NCI-H446 treated with DMSO at 0.1 percent for 48 hours (cell line): ENCODE measurements around the gene DEGS2.
"Not testable (repeated sequence)": the region's sequence is repeated elsewhere in the genome, so short reads cannot be mapped to it uniquely, and the experiment has no call there.

Experiments used
- DNase-seq: peaks from one replicate; lab custom pipeline; 2025; lab: John Stamatoyannopoulos, UW

The DEGS2 gene

DNA sequence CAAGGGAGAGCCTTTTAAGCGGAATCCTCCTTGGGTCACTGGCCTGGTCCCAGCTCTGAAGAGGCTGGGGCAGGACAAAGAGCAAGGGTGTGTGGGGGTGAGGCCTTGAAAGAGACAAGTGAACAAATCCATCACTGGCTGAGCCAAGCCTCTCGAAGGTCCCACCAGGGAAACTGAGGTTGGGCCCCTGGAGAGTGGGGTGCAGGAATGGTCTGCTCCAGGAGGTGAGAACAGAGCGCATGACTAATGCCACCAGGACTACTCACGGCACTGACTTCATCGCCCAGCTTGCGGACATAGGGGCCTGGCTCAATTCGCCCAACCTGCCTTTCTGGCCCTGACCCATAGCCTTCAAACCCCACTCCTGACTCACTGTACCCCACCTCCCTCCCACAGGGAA is 19.2 kb upstream of the DEGS2 start:
- DNase-seq: no peak

DNA sequence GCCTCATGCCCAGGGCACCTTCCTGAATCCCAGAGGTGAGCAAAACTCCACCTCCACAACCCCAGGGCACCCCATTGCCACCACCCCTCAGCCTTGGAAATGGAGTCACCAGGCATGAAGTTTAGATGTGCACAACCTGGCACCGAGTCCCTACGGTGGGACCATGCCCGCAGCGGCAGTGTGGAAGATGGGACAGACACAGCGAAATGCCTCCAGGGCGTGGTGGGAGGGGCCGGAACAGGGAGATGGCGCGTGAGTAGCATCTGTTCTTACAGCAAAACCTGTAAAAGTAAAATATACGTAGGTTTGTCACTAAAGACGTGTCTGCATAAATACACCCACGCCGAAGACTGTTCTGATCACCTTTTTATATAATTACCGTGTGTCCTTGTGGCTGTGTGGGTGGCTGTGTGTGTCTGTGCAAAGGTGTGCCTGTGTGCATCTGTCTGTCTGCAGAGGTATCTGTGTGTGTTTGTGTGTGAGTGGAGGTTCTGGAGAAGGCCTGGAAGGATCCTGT is 17.4 kb upstream of the DEGS2 start:
- no peak for DNase-seq

DNA sequence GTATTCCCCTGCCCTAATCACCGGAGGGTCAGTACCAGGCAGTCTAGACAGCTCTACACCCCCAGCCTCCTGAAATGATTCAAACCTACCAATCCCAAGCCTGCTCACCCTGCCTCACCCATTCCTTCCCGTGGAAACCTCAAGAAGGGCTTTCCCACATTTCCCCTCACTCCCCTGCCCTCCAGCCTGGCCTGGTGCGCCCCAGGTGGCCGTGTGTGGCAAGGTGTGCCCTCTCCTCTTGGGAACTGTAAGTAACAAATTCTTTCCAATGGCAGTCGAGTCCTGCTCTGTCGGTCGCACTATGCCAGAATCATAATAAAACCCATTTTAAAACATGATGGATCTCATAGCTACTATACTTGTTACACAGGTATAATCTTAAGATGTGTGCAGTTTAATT is 13.9 kb upstream of the DEGS2 start:
- DNase-seq: no peak

DNA sequence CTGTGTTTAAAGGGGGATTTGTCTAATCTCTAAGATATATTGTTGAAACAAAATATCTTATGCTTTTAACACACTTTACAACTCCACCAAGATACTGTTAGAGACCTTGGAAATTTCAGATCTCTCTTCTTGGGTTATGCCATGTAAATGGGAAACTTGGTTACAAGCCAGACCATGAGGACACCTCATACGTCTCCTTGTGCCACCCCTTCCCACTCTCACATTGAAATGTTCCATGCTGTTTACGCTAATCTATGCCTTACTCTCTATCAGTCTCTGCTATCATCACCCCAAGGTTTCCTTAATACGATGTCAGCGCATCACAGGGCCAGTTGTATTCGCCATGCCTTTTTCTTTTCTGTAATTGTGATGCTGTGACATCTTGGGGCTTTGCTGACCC is 13.4 kb upstream of the DEGS2 start:
- DNase-seq: no peak

DNA sequence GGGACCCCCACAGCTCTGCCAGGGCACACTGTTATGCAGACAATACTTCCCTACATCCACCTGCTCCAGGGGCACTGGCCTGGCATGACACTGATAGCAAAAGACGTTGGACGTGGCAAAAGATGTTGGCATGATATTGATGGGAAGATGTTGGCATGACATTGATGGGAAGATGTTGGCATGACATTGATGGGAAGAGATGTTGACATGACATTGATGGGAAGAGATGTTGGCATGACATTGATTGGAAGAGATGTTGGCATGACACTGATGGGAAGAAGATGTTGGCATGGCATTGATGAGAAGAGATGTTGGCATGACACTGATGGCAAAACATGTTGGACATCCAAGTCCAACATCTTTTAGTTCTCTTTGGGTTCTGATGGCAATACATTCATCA is 11.4 kb upstream of the DEGS2 start:
- DNase-seq: no peak

DNA sequence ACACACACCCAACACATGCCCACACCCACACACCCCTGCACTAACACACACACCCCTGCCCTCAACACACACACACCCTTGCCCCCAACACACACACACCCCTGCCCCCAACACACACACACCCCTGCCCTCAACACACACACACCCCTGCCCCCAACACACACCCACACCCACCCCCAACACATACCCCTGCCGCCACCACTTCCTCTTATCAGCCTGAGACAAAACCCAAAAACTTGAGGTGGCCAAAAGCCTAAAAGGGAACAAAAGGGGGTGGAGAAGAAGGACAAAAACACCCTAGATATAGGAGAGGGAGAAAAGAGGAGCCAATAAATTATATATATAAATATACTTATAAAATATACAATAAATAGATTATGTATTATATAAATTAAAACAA is 9.1 kb upstream of the DEGS2 start:
- DNase-seq: no peak

DNA sequence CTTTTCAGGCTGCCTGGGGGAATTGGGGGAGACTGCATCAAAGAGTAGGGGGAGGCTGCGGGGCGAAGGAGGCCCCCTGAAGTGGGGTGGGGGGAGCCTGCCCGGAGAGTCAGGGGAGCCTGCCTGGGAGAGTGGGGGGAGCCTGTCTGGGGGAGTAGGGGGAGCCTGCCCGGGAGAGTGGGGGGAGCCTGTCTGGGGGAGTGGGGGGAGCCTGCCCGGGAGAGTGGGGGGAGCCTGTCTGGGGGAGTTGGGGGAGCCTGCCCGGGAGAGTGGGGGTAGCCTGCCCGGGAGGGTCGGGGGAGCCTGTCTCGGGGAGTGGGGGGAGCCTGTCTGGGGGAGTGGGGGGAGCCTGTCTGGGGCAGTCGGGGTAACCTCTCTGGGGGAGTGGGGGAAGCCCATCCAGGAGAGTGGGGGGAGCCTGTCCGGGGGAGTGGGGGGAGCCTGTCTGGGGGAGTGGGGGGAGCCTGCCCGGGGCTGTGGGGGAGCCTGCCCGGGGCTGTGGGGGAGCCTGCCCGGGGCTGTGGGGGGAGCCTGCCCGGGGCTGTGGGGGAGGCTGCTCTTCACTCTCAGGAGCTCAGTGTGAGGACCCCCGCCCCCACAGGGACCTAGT is 6.5 kb upstream of the DEGS2 start:
- no peak for DNase-seq

DNA sequence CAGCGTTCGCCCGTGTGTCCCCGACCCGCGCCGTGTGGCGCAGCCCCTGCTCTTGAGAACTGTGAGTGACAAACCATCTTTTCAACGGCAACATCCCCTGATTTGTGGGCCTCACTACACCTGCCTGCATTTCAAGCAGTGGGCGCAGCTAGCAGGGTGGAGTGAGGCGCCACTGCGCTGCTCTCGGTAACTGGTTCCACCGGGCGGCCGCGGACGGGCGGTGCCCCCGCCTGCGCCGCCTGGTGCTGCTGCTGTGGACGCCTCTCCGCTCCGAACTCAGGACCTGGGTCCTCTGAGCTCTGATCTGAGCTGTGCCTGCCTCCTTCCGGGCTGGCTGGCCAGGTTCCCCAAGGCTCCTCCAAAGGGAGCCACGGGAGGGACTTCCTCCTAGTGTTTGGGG is 5.9 kb upstream of the DEGS2 start:
- DNase-seq: no peak

DNA sequence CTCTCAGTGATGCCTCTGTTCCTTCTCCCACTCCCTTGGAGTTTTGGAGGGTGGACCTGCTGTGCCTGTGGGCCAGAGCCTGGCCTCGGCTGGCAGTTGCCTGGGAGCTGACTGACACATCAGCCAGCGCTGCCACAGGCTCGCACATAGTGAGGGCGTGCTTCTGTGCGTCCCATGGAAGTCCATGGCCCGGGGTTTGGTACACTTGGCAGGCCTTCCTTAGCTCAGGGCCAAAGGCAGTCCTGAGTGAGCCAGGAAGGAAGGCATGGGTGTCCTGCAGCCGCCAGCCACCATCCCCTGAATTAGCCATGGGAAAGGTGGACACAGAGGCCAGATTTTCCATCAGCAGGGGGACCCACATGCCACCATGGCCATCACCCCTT is 1.1 kb upstream of the DEGS2 start:
- no peak for DNase-seq

DNA sequence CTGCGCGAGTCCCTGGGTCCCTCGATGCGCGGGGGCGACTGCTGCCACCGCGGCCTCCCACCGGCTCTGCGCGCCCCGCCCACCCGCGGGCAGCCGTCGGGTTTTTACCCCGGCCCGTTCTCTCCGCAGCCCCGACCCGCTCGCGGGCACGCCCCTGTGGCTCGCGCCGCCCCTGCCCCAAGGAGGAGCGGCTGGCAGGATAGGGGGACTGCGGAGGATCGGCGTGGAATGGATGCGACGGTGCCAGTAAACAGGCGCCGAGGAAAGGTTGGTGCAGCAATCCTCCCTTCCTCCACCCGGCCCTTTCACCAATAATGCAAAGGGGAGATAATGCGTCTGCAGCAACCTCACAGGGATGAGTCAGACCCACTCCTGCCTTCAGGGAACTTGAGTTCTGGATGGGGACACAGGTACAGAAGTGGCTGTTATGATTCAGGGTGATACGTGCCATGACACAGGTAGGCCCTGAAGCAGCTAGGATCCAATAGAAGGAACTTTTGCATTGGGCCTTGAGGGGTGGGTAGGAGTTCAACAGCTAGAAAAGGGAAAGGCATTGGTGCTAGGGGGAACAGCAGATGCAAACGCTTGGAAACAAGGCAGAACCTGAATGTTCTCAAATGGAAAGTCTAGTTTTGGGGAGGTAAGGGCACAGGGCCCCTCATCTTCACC is 554 bp upstream of the DEGS2 start:
- no peak for DNase-seq

DNA sequence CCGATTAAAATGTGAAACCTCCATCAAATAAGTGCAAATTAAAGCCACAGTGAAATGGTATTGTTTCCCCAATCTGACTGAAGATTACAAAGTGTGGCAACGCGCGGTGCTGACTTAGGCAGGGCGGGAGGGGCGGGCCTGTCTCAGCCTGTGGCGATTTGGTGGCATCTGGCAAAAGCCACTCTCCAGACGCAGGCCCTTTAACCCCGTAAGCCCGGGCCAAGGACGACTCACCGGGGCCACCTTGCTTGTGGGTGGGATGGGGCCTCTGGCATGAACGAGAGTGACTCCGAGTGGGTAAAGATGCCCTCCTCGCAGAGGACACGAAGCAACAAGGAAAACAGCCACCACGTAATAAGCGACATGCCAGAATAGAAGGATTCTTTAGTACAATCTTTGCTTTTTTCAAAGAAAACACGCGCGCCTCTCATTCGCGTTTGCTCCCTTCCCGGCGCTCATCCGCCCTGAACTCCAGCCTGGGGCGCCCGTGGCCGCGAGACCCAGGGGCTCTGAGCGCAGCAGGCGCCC is 815 bp downstream of the DEGS2 start:
- DNase-seq: no peak

DNA sequence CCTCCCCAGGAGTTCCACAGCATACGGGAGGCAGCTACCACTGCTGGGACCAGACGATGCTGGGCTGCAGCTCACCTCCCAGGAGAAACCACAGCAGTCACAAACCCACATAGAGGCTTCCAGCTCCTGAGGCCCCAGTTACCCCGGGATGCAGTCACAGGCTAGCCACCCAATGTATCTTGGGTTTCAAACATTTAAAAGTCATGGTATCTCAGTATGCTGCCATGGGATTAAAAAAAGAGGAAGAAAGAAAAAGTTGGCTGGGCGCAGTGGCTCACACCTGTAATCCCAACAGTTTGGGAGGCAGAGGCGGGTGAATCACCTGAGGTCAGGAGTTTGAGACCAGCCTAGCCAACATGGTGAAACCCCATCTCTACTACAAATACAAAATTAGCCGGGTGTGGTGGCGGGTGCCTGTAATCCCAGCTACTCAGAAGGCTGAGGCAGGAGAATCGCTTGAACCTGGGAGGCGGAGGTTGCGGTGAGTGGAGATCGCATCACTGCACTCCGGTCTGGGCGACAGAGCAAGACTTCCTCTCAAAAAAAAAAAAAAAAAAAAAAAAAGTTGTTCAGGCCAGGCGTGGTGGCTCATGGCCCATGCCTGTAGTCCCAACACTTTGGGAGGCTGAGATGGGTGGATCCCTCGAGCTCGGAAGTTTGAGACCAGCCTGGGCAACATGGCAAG is 1.8 kb downstream of the DEGS2 start:
- DNase-seq: not testable (repeated sequence)

DNA sequence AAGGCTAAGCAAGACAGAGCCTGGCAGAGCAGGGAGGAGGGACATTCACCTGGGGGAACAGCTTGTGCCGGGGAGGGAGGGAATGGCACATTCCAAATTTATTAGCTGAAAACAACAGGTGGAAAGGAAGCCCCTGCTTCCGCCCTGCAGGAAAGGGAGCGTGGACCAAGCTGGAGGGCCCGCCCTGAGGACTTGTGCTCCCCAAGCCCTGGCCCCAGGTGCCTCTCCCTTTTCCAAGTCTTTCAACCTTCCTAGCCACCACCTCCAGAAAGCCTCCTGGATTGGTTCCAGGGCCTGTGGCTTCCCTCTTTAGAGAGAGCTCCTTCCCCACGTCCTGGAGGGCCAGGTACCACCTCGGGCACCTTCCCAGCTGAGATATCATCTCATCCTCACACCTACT is 2.7 kb downstream of the DEGS2 start:
- DNase-seq: no peak

DNA sequence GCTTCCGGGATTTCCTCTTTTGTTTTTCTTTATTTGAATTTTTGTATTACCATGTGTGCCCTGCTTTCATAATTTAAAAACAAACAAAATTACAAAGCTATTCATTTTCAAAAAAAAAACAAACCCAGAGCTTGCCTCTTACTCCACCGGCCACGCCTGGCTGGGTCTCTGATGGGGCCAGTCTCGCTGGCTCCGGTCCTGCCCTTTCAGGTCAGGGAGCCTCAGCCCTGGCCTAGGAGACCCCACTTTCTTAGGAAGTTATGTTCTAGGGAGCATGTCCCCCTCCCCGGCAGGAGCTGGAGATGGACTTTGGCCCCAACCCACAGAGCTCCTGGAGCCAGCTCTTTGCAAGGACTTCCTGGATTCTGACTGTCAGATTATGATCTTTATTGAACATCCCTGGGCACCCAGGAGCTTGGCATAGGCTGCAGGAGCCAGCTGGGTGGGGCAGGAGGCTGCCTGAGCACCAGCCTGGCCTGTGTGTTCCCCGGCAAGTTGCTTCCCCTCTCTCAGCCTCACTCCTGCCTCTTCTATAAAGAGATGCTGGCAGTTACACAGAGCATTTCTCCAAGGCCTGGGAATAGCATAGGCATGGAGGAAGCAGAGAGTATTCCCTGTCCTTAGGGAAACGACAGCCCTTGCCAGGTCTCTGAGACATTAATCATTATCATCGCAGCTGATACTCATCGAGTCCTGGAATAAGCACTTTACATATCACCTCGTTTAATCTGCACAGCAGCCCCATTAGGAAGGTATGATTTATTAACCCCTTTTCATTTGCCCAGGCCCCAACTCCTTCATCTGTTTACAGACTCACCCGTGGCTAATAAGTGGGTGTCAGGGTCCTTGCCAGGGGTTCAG is 3.5 kb downstream of the DEGS2 start:
- DNase-seq: peak; percentile 31

DNA sequence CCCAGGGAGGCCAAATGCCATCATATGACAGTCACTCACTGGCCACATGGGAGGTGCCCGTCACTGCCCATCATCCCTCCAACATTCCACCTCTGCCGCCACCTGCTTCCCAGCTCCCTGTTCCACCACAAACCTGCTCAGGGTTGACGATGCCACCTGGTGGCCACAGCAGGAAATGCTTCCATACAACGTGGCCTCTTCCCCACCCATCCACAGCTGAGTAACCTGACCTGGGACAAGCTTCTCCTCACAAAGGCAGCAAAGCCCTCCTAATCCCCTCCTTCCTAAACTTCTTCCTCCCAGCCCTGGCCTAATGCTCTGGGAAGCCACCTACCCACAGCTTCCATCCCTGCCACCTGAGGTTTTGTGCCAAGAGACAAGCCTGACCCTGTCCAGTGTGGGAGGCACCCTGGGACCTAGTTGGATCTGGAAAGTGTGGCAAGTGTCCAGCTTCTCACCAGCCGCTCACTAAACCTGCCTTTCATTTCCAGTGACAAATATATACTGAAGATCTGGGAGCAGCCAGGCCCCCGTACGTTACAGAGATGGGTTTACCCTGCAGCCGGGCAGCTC is 4.3 kb downstream of the DEGS2 start:
- no peak for DNase-seq

DNA sequence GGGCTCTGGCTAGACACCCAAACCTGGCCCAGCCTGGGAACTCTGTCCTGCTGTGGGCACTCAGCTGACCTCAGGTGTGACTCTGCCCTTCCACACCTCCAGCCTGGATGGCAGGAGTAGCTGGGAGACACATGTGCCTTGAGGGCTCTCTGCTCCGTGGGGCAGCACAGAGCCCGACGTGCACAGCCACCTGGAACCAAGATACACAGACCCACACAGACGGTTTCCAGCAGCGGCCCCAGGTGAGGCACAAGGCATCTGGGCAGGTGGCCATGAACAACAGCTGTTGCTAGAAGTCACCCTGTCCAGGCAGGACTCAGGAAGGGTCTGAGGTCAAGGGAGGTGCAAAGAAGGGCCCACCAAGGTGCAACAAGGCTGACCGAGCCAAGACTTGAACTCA is 5.9 kb downstream of the DEGS2 start:
- no peak for DNase-seq

DNA sequence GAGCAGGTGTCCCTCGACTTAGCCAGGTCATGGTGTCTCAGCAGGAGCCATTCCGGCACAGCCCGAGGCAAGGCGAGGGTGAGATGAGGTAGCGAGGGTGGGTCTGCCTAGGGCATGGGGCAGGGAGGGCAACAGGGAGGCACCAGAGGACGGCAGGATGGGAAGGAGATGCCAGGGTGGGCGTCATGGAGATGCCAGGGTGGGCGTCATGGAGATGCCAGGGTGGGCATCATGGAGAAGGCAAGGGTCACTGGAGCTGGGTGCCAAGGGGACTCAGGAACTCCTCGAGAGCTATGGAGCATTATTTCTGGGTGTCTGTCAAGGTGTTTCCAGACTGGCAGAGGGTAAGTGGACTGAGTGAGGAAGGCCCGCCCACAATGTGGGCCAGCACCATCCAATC is 7.4 kb downstream of the DEGS2 start:
- DNase-seq: no peak

DNA sequence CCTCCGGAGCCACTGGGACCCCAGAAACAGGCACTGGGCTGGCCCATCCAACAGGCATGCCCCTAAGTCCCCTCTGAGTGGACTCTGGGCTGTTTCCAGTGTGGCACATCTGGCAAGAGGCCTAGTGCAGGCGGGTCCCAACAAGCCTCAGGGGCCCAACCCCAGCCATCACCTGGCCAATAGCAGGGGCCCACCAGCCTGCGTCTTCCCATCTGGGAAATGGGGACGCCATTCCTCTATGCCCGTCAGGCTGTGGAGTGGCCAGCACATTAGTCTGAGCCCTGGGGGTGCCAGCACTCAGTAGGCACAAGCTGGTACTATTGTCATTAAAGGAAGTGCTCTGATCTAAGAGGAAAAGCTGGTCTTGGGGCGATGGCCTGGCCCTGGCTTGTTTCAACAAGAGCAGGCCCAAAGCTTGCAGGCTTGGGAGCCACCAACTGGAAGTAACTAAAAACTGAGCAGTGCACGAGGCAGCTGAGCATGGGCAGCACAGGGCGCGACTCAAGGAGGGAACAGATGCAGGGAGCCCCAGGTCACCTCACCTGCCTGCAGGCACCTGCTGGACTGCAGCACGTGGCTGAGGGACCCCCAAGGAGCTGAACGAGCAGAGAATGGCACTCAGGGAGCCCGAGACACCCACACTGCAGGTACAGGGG is 8.4 kb downstream of the DEGS2 start:
- no peak for DNase-seq

DNA sequence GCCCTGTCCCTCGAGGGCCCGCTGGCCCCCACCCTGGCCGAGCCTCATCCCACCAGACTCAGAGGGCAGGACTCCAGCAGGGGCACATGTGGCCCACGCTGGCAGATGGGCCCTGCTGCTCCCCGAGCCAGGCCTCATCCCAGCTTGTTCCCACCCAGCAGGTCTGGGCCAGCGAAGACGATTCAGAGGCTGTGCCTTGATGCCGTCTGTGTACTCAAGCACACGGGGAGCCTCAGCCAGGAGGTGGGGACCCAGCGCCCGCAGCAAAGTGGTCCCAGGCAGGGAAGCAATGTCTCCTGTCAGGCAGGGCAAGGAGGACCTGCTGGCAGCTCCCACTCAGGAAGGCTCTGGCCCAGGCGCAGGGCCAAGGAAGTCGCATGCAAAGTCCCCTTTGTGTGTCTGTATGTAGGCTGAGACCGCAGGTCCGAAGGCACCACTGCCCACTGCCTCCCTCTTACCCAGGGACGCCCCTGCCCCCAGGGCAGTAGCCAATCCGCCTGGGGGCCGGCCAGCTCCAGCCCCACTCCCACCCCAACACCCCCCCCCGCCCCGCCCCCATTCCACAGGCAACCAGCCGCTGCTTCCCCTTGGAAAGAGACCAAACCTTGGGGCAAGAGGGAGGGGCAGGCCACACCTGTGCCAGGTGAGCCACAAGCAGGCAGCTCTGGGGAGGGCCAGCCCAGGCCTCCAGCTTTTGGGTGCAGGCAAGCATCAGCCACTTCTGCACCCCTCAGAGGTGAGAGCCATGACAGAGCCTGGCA is 9.4 kb downstream of the DEGS2 start:
- peak; percentile 26 for DNase-seq
